ENCODE results near the gene JADE2. TPM values are rescaled to one million over a fixed set of nuclear protein-coding genes. Genes with fewer than 3 reads are reported as not detected.
A peak's percentile ranks its signal among the peaks of the same experiment; 100 is the strongest.

Gene JADE2
- total RNA-seq, 4 donors from 2014 or later: 46.0 to 113 (median 89.2) TPM

DNA sequence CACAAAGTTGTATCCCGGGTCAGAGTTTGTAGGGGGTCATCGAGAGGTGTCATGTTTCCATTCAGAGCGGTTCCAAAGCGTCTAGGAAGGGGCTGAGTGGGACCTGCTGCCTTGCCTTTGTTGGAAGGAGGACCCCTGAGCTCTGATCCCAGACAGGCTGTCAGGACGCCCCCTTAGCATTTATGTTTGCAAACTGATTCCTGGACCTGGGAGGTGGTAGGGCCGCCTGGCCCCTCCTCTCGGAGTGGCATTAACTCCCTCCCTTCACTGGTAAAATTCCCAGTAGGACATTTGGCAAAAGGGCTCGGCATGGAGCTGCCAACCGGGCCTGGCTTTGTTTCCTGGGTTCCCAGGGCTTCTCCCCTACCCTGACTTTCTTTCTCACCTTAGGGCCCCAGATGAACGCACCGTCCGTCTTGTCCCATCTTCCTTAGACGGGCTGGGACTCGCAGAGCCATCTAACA, 2.5 kb downstream of the JADE2 start:
- 12 to 30% methylated on average over 5 to 7 of the region's 14 CpGs for WGBS, 2 donors (ENCODE audit: low coverage in 1 of 2)
- Histone ChIP-seq H3K36me3 (no peaks in the 10 kb centered on the region), H3K9me3 (no peaks in the 10 kb centered on the region), H3K4me3 (peak overlapping the region; percentile 72 to 96), H3K4me1 (peaks cover 2 to 68% (median 44%) of the 10 kb centered on the region in 3 donors), H3K27me3 (no peaks in the 10 kb centered on the region), H3K27ac (peak overlapping the region; percentile 96 to 100 (median 100))
- no peak for TF ChIP-seq POLR2A (IDR thresholded peaks at IDR 0.05)
- no peak for ATAC-seq

DNA sequence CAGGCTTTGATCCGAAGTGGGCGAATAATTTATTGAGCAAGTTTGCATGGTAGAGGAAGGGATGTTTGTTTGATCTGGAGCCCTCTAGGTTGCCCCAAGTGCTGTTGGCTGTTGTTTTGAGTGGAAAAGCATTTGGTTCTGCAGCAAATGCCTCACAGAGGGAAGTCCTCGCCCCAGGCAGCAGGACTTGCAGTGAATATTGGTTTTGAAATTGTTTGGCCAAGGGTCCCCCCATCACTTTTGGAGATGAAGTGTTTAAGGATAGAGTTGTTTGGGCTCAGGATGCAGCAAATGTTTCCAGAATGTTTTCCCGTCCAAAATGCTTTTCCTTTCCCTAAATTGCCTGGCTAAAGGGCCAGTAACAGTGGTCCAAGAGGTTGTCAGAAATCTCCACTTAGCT, 3.1 kb downstream of the JADE2 start:
- Histone ChIP-seq H3K27me3 (no peaks in the 10 kb centered on the region), H3K9me3 (no peaks in the 10 kb centered on the region), H3K4me1 (peaks cover 2 to 69% (median 42%) of the 10 kb centered on the region in 3 donors), H3K4me3 (peak overlapping the region; percentile 72 to 96), H3K27ac (peak overlapping the region in 3 of 4 donors; percentile 99 to 100 (median 100)), H3K36me3 (no peaks in the 10 kb centered on the region)
- TF ChIP-seq, protein P1, sequence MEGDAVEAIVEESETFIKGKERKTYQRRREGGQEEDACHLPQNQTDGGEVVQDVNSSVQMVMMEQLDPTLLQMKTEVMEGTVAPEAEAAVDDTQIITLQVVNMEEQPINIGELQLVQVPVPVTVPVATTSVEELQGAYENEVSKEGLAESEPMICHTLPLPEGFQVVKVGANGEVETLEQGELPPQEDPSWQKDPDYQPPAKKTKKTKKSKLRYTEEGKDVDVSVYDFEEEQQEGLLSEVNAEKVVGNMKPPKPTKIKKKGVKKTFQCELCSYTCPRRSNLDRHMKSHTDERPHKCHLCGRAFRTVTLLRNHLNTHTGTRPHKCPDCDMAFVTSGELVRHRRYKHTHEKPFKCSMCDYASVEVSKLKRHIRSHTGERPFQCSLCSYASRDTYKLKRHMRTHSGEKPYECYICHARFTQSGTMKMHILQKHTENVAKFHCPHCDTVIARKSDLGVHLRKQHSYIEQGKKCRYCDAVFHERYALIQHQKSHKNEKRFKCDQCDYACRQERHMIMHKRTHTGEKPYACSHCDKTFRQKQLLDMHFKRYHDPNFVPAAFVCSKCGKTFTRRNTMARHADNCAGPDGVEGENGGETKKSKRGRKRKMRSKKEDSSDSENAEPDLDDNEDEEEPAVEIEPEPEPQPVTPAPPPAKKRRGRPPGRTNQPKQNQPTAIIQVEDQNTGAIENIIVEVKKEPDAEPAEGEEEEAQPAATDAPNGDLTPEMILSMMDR (IDR thresholded peaks at IDR 0.05): no peak
- TF ChIP-seq POLR2A (IDR thresholded peaks at IDR 0.05): no peak
- no peak for TF ChIP-seq POLR2AphosphoS5 (IDR thresholded peaks at IDR 0.05)
- no peak for TF ChIP-seq EP300 (IDR thresholded peaks at IDR 0.05)
- ATAC-seq: no peak
- 36 to 43% methylated on average over 3 of the region's 4 CpGs for WGBS, 2 donors (ENCODE audit: low coverage in 1 of 2)

DNA sequence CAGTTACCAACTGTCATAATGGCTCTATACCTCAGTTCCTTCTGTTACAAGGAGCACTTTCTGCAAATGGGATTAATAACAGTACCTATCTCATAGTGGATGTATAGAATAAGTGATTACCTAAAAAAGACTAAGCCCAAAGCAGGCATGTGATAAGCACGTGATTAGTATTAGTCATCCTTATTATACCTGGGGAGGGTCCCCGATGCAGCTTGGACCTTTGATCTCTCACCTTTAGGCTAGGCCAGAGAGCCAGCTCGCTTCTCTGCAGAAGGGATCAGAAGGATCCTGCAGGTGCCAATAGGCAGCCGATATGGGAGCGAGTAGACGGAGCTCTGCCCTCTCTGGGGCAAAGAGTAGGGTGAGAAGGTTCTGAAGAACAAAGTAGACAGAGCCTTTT, 4.0 kb downstream of the JADE2 start:
- Histone ChIP-seq H3K27me3 (no peaks in the 10 kb centered on the region), H3K4me1 (peaks cover 2 to 69% (median 47%) of the 10 kb centered on the region in 3 donors), H3K36me3 (no peaks in the 10 kb centered on the region), H3K9me3 (no peaks in the 10 kb centered on the region), H3K27ac (peak overlapping the region in 3 of 4 donors; percentile 99 to 100 (median 100)), H3K4me3 (no peak overlapping the region)
- WGBS, 2 donors (ENCODE audit: low coverage in 1 of 2): 72 to 100% methylated on average over 4 to 6 of the region's 6 CpGs
- ATAC-seq: no peak
- TF ChIP-seq, protein P1 (IDR thresholded peaks at IDR 0.05): no peak
- TF ChIP-seq POLR2AphosphoS5 (IDR thresholded peaks at IDR 0.05): no peak
- no peak for TF ChIP-seq EP300 (IDR thresholded peaks at IDR 0.05)
- TF ChIP-seq POLR2A (IDR thresholded peaks at IDR 0.05): no peak

DNA sequence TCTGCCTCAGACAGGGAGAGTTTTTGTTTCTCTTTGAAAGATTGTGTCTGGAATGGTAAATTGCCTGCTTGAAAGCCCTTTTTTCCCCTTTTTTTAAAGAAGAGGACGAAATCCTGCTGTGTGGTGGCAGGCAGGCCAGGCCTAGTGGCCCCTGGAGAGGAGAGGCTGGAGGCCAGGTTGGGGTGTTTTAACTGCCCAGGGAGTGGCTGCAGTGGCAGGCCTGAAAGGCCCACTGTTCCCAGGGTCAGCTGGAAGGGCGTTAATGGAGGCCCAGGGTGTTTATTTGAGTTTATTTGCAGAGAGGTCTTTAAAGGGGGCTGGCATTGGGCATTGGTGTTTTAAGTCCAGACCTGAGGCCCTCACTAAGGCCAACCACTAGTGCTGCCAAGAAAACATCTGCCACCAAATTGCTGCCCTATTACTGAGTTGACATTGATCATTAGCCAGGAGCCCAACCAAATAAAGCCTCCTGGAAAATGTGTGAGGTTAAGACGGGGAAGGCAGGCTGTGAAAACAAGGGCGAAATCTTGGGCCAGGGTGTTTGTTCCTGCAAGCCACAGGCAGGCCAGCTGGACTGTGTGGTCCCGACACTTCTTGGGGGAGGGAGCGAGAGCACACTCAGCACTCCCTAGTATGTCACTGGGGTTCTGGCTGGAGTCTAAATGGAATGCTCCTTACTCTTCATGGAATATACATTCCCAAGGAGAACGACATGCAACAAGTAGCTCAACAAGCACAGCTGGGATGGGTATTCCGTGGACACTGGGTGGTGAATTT, 5.0 kb downstream of the JADE2 start:
- peak overlapping the region; percentile 37 to 100 (median 84) for H3K27ac ChIP-seq
- no peak for ATAC-seq
- H3K27me3 ChIP-seq: no peaks in the 10 kb centered on the region
- TF ChIP-seq EP300 (IDR thresholded peaks at IDR 0.05): no peak
- TF ChIP-seq POLR2AphosphoS5 (IDR thresholded peaks at IDR 0.05): no peak
- TF ChIP-seq POLR2A (IDR thresholded peaks at IDR 0.05): no peak
- TF ChIP-seq, protein P1 (IDR thresholded peaks at IDR 0.05): no peak
- no peaks in the 10 kb centered on the region for H3K9me3 ChIP-seq
- peaks cover 2 to 80% (median 47%) of the 10 kb centered on the region in 3 donors for H3K4me1 ChIP-seq
- no peak overlapping the region for H3K4me3 ChIP-seq
- peaks cover 0 to under 1% of the 10 kb centered on the region in 2 donors for H3K36me3 ChIP-seq
- WGBS, 2 donors (ENCODE audit: low coverage in 1 of 2): 25 to 52% methylated on average over 4 to 7 of the region's 8 CpGs

DNA sequence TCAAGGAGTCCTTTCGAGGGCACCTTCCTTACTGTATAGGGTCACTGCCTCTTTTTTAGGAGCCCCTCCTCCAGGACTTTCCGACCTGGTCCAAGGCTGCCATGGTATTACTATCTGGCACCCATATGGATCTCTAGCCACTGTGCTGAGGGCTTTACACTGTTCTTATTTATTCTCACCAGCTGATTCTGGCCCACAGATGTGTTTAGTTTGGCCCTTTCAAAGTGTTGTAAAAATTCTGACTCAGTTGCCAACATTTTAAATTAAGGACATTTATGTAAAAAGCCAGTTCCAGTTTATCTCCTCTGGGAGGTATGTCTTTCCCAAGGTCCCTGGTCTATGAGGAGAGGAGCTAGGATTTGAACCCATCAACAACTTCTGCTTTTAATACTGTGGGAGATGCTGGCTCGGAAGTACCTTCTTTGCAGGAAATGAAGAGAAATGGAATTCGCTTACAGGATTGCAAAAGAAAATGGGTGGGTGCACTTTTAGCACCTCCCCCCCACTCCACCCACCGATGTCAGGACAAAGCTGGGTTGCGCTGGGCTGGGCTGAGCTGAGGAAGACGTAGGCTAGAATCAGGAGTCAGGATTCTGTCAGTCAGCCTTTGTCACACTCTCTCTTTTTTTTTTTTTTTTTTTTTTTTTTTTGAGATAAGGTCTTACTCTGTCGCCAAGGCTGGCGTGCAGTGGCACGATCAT, 7.8 kb downstream of the JADE2 start:
- no peaks in the 10 kb centered on the region for H3K27me3 ChIP-seq
- WGBS, 2 donors (ENCODE audit: low coverage in 1 of 2): 34 to 60% methylated on average over 2 to 6 of the region's 10 CpGs
- TF ChIP-seq EP300 (IDR thresholded peaks at IDR 0.05): no peak
- TF ChIP-seq POLR2AphosphoS5 (IDR thresholded peaks at IDR 0.05): no peak
- no peak for TF ChIP-seq POLR2A (IDR thresholded peaks at IDR 0.05)
- TF ChIP-seq, protein P1 (IDR thresholded peaks at IDR 0.05): no peak
- ATAC-seq: peak; percentile 84
- H3K4me1 ChIP-seq: peaks cover 2 to 88% (median 45%) of the 10 kb centered on the region in 3 donors
- no peaks in the 10 kb centered on the region for H3K9me3 ChIP-seq
- H3K27ac ChIP-seq: peak overlapping the region in 3 of 4 donors; percentile 63 to 100 (median 77)
- peaks cover 0 to 28% of the 10 kb centered on the region in 2 donors for H3K36me3 ChIP-seq
- H3K4me3 ChIP-seq: no peak overlapping the region

Data from gastroesophageal sphincter (tissue), 4 donors.